Measurements from ENCODE around the gene PLS1. TPM values are rescaled to one million over a fixed set of nuclear protein-coding genes. Genes with fewer than 3 reads are reported as not detected.

The PLS1 gene
- total and polyA plus RNA-seq, 2 donors = 2.6 to 29.8 TPM

DNA sequence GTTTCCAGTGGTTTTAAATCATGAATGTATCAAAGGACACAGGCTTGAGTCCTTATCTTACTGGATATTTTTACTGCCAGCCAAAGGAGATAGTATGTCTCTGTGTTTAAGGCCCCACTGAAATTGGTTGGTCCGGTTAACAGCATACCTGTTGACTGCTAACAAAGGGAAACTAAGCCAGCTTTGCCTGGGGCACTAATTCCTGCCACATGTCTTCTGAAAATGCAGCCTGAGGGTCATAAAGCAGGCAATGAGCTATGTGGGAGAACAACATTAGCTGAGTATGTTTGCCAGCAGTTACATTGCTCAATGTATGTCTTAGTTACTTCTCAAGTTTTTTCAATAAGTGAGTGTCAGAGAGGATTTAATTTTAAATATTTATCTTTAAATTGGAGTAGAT is 12.4 kb downstream of the PLS1 start:
- Histone ChIP-seq H3K36me3 (ENCODE audit: insufficient read depth) (peaks cover 2% of the 10 kb centered on the region), H3K4me3 (ENCODE audit: low read depth, low read length) (no peak overlapping the region), H3K4me1 (ENCODE audit: insufficient read depth) (no peaks in the 10 kb centered on the region), H3K27ac (ENCODE audit: low read depth) (no peak overlapping the region)
- 51% methylated on average over 1 of the region's 1 CpG for WGBS
- DNase-seq (ENCODE audit: extremely low spot score) = no peak

- H3K4me3 ChIP-seq (ENCODE audit: low read depth, low read length) = no peak overlapping the region
Observed at GRCh38 chr3:142609136-142609535, 12.9 kb downstream of the PLS1 start.

DNA sequence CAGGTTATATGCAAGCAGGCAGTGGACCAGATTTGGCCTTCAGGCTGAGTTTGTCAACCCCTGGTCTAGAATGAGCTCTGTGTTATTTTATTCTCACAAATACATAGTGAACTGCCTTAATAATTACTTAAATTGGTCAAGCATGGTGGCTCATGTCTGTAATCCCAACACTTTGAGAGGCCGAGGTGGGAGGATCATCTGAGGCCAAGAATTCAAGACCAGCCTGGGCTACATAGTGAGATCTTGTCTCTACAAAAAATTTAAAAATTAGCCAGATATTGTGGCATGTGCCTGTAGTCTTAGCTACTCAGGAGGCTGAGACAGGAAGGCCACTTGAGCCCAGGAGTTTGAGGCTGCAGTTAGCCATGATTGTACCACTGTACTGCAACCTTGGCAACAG is 15.0 kb downstream of the PLS1 start:
- Histone ChIP-seq H3K4me3 (ENCODE audit: low read depth, low read length) (no peak overlapping the region), H3K27ac (ENCODE audit: low read depth) (no peak overlapping the region), H3K36me3 (ENCODE audit: insufficient read depth) (peaks cover 2% of the 10 kb centered on the region), H3K4me1 (ENCODE audit: insufficient read depth) (no peaks in the 10 kb centered on the region)
- DNase-seq (ENCODE audit: extremely low spot score) = no peak
- 93% methylated on average over 1 of the region's 1 CpG for WGBS

More at GRCh38 chr3:142609136-142609535, 12.9 kb downstream of the PLS1 start:
- WGBS = 91% methylated on average over 1 of the region's 1 CpG
- peaks cover 2% of the 10 kb centered on the region for H3K36me3 ChIP-seq (ENCODE audit: insufficient read depth)
- H3K4me1 ChIP-seq (ENCODE audit: insufficient read depth) = no peaks in the 10 kb centered on the region
- H3K27ac ChIP-seq (ENCODE audit: low read depth) = no peak overlapping the region
- no peak for DNase-seq (ENCODE audit: extremely low spot score)

GRCh38 chr3:142613491-142613890 is 17.3 kb downstream of the PLS1 start:
- Histone ChIP-seq H3K36me3 (ENCODE audit: insufficient read depth) (no peaks in the 10 kb centered on the region), H3K27ac (ENCODE audit: low read depth) (no peak overlapping the region), H3K4me1 (ENCODE audit: insufficient read depth) (no peaks in the 10 kb centered on the region), H3K4me3 (ENCODE audit: low read depth, low read length) (no peak overlapping the region)
- no peak for DNase-seq (ENCODE audit: extremely low spot score)
- WGBS = 71% methylated on average over 1 of the region's 1 CpG

- DNase-seq (ENCODE audit: extremely low spot score) = no peak
- H3K27ac ChIP-seq (ENCODE audit: low read depth) = no peak overlapping the region
- H3K36me3 ChIP-seq (ENCODE audit: insufficient read depth) = no peaks in the 10 kb centered on the region
- 88% methylated on average over 2 of the region's 2 CpGs for WGBS
- no peak overlapping the region for H3K4me3 ChIP-seq (ENCODE audit: low read depth, low read length)
- H3K4me1 ChIP-seq (ENCODE audit: insufficient read depth) = no peaks in the 10 kb centered on the region
Observed at GRCh38 chr3:142614059-142614626, 17.9 kb downstream of the PLS1 start.

- WGBS = 85% methylated on average over 2 of the region's 2 CpGs
- Histone ChIP-seq H3K4me3 (ENCODE audit: low read depth, low read length) (no peak overlapping the region), H3K36me3 (ENCODE audit: insufficient read depth) (no peaks in the 10 kb centered on the region), H3K4me1 (ENCODE audit: insufficient read depth) (no peaks in the 10 kb centered on the region), H3K27ac (ENCODE audit: low read depth) (no peak overlapping the region)
- no peak for DNase-seq (ENCODE audit: extremely low spot score)
Observed at GRCh38 chr3:142615171-142615570, 19.0 kb downstream of the PLS1 start.

- Histone ChIP-seq H3K36me3 (ENCODE audit: insufficient read depth) (no peaks in the 10 kb centered on the region), H3K27ac (ENCODE audit: low read depth) (no peak overlapping the region), H3K4me1 (ENCODE audit: insufficient read depth) (no peaks in the 10 kb centered on the region), H3K4me3 (ENCODE audit: low read depth, low read length) (no peak overlapping the region)
- 86% methylated on average over 3 of the region's 3 CpGs for WGBS
- DNase-seq (ENCODE audit: extremely low spot score) = peak; percentile 35
Observed at GRCh38 chr3:142618917-142619461, 22.8 kb downstream of the PLS1 start.

- Histone ChIP-seq H3K4me1 (ENCODE audit: insufficient read depth) (no peaks in the 10 kb centered on the region), H3K27ac (ENCODE audit: low read depth) (no peak overlapping the region), H3K4me3 (ENCODE audit: low read depth, low read length) (no peak overlapping the region), H3K36me3 (ENCODE audit: insufficient read depth) (no peaks in the 10 kb centered on the region)
- 85% methylated on average over 2 of the region's 2 CpGs for WGBS
- no peak for DNase-seq (ENCODE audit: extremely low spot score)
Observed at GRCh38 chr3:142622405-142622804, 26.2 kb downstream of the PLS1 start.

DNA sequence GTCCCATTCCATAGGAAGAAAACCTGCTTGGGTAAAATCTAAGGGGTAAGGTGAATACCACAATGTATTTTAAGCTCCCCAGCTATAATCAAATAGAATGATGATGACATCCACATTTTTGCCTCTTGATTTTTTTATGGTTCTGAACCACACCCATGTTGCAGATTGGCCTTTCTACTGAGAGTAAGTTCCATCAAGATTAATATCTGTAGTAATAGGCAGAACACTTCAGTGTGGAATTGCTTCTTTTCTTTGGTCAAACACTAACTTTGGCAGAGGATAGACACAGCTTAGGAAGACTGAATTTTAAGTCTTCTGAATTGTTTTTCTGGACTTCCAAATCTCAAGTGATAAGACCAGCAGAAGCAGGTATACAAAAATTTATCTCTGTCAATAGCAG is 27.0 kb downstream of the PLS1 start:
- Histone ChIP-seq H3K27ac (ENCODE audit: low read depth) (no peak overlapping the region), H3K4me1 (ENCODE audit: insufficient read depth) (no peaks in the 10 kb centered on the region), H3K4me3 (ENCODE audit: low read depth, low read length) (no peak overlapping the region), H3K36me3 (ENCODE audit: insufficient read depth) (no peaks in the 10 kb centered on the region)
- DNase-seq (ENCODE audit: extremely low spot score) = no peak

DNA sequence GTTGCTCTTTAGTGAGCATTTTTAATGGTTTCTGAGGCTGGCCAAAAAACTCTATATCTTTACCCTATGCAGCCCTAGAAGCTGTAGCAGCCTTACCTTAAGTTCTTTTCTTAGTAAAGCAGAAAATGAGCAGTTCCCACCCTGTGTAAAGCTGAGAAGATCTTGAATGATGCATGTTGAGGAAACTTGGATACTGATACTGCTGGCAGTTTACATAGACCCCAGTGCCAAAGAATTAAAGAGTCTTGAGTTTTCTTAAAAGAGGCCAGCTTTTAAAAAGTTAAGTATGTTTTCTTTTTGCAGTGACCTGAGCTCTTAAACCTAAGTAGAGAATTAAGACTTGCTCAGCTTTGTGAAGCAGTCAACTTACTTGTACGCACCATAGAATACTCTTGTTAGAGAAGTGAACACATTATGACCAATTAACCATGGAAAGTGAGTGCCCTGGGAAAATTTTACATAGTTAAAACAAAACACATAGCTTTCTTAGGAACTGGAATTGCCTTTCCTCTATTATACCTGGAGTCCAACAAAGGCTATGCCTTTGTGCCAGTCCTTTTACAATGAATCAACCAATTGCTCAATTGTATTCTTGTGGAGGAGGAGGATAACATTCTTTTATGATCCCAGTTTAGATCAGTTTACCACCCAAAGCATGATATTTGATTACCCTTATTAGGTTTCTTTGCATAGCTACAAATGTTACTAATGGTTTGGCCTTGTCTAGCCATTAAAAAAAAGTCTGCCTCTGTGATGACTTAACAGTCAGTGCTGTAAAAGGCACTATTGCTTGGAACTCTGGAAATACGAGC is 28.4 kb downstream of the PLS1 start:
- 68% methylated on average over 2 of the region's 2 CpGs for WGBS
- no peak for DNase-seq (ENCODE audit: extremely low spot score)
- Histone ChIP-seq H3K27ac (ENCODE audit: low read depth) (no peak overlapping the region), H3K4me1 (ENCODE audit: insufficient read depth) (no peaks in the 10 kb centered on the region), H3K4me3 (ENCODE audit: low read depth, low read length) (no peak overlapping the region), H3K36me3 (ENCODE audit: insufficient read depth) (no peaks in the 10 kb centered on the region)

DNA sequence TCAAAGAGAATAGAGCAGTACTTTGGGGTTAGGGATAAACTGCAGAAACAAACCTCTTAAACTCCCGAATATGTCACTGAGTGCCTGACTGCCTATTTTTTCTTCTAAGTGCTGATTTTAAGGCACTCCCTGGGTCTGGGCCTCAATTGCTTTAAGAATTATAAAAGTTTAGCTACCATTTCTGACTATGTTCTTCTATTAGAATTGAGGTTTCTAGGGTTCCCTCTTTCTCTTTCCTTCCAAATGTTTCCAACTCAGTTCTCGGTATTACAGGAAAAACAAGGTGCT is 28.9 kb downstream of the PLS1 start:
- H3K27ac ChIP-seq (ENCODE audit: low read depth) = no peak overlapping the region
- H3K4me1 ChIP-seq (ENCODE audit: insufficient read depth) = no peaks in the 10 kb centered on the region
- no peak for DNase-seq (ENCODE audit: extremely low spot score)
- 70% methylated on average over 2 of the region's 2 CpGs for WGBS
- H3K36me3 ChIP-seq (ENCODE audit: insufficient read depth) = no peaks in the 10 kb centered on the region
- H3K4me3 ChIP-seq (ENCODE audit: low read depth, low read length) = no peak overlapping the region

GRCh38 chr3:142626971-142627370 is 30.8 kb downstream of the PLS1 start:
- no peaks in the 10 kb centered on the region for H3K4me1 ChIP-seq (ENCODE audit: insufficient read depth)
- H3K36me3 ChIP-seq (ENCODE audit: insufficient read depth) = no peaks in the 10 kb centered on the region
- no peak overlapping the region for H3K27ac ChIP-seq (ENCODE audit: low read depth)
- no peak for DNase-seq (ENCODE audit: extremely low spot score)
- H3K4me3 ChIP-seq (ENCODE audit: low read depth, low read length) = no peak overlapping the region

DNA sequence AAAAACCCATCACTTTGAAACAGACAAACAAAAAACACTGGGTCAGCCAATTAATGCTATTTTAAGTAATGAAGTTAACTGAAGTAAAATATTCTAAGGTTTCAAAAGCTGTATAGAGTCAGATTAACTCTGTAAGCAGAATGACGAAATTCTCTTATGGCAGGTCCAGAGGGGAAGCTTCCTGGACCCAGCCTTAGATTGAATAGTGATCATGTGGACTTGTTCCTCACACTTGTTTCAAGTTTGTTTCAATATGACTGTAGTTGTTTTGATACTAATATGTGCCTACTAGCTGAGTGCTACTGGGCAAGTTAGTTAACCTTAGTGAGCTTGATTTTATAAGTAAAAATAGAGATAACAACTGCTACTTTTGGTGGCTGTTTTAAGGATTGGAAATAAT is 32.6 kb downstream of the PLS1 start:
- WGBS = 78% methylated on average over 1 of the region's 1 CpG
- H3K4me3 ChIP-seq (ENCODE audit: low read depth, low read length) = no peak overlapping the region
- H3K27ac ChIP-seq (ENCODE audit: low read depth) = no peak overlapping the region
- H3K4me1 ChIP-seq (ENCODE audit: insufficient read depth) = no peaks in the 10 kb centered on the region
- DNase-seq (ENCODE audit: extremely low spot score) = no peak
- no peaks in the 10 kb centered on the region for H3K36me3 ChIP-seq (ENCODE audit: insufficient read depth)

GRCh38 chr3:142633073-142633472 is 36.9 kb downstream of the PLS1 start:
- no peaks in the 10 kb centered on the region for H3K36me3 ChIP-seq (ENCODE audit: insufficient read depth)
- no peak overlapping the region for H3K4me3 ChIP-seq (ENCODE audit: low read depth, low read length)
- no peaks in the 10 kb centered on the region for H3K4me1 ChIP-seq (ENCODE audit: insufficient read depth)
- 60% methylated on average over 5 of the region's 5 CpGs for WGBS
- no peak for DNase-seq (ENCODE audit: extremely low spot score)
- no peak overlapping the region for H3K27ac ChIP-seq (ENCODE audit: low read depth)

Data from urinary bladder (tissue), 4 donors.